Measurements from ENCODE around the gene PICALM. TPM values are rescaled to one million over a fixed set of nuclear protein-coding genes. Genes with fewer than 3 reads are reported as not detected.

Gene PICALM
- total and polyA plus RNA-seq, 9 donors = 103 to 274 (median 206) TPM

DNA sequence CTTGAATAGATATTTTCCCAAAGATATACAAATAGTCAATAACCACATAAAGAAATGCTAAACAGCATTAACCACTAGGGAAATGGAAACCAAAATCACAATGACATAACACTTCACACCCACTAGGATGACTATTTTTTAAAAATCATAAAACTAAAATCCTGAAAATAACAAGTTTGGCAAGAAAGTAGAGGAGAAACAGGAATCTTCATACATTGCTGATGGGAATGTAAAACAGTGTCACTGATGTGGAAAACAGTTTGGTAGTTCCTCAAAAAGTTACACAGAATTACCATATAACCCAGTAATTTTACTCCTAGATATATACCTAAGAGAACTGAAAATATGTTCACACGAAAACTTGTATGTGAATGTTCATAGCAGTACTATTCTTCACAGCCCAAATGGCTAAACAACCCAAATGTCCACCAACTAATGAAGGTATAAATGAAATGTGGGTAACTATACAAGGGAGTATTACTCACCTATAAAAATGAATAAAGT, 12.5 kb downstream of the PICALM start:
- Histone ChIP-seq H3K36me3 (no peaks in the 10 kb centered on the region), H3K9me3 (no peaks in the 10 kb centered on the region), H3K4me1 (ENCODE audit: insufficient read depth) (peaks cover 6% of the 10 kb centered on the region), H3K27me3 (no peaks in the 10 kb centered on the region), H3K27ac (no peak overlapping the region), H3K4me3 (no peak overlapping the region)
- DNase-seq = no peak
- WGBS, 3 donors = 95 to 98% (median 98%) methylated on average over 1 of the region's 1 CpG
- intact Hi-C loops (cut with DNase I) = no loop called here
- TF ChIP-seq EP300 (IDR thresholded peaks at IDR 0.05) (no peak), POLR2A (IDR thresholded peaks at IDR 0.05) (no peak)
- TF ChIP-seq, protein P1, sequence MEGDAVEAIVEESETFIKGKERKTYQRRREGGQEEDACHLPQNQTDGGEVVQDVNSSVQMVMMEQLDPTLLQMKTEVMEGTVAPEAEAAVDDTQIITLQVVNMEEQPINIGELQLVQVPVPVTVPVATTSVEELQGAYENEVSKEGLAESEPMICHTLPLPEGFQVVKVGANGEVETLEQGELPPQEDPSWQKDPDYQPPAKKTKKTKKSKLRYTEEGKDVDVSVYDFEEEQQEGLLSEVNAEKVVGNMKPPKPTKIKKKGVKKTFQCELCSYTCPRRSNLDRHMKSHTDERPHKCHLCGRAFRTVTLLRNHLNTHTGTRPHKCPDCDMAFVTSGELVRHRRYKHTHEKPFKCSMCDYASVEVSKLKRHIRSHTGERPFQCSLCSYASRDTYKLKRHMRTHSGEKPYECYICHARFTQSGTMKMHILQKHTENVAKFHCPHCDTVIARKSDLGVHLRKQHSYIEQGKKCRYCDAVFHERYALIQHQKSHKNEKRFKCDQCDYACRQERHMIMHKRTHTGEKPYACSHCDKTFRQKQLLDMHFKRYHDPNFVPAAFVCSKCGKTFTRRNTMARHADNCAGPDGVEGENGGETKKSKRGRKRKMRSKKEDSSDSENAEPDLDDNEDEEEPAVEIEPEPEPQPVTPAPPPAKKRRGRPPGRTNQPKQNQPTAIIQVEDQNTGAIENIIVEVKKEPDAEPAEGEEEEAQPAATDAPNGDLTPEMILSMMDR (IDR thresholded peaks at IDR 0.05) = no peak

DNA sequence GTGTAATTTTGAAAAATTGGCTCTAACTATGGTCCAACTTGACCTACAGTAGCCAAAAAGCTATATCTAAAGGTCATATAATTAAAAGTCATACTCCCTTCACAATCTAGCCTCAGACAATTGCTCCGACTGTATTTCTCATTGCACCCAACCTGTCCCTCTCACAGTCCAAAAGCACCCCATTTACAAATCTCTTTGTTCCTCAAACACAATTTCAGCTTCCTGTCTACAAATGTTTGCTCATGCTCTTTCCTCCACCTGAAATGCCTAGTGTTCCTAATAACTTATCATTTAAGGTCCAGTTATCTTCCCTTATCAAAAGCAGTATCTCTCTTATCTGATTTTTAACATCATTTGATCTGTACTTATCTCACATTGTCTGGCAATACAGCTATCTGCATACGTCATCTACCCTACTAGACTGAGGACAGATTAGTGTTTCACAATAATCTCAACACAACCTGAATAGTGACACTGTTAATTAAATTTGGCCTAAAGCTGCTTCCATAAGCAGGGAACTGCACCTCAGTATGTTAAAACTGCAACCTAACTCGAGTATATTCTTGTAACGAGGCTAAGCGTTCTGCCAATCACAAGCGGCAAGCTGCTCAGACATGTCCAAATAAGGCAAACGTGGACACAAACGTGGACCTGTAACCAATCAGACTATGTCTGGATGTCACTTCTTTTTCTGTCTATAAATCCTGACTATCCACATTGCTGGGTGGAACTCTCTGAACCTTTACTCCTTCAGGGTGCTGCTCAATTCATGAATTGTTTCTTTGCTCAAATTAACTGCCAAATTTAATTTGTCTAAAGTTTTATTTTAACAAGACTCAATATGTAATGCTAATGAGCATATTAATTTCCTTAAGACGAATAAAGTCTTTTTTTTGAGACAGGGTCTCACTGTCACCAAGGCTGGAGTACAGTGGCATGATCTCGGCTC, 15.9 kb downstream of the PICALM start:
- intact Hi-C loops (cut with DNase I) = no loop called here
- Histone ChIP-seq H3K36me3 (no peaks in the 10 kb centered on the region), H3K4me3 (no peak overlapping the region), H3K27me3 (no peaks in the 10 kb centered on the region), H3K27ac (no peak overlapping the region), H3K9me3 (no peaks in the 10 kb centered on the region), H3K4me1 (ENCODE audit: insufficient read depth) (peaks cover 9% of the 10 kb centered on the region)
- TF ChIP-seq POLR2A (IDR thresholded peaks at IDR 0.05) = no peak
- TF ChIP-seq EP300 (IDR thresholded peaks at IDR 0.05) = no peak
- TF ChIP-seq, protein P1 (IDR thresholded peaks at IDR 0.05) = no peak
- 85 to 86% (median 86%) methylated on average over 10 of the region's 10 CpGs for WGBS, 3 donors
- no peak for DNase-seq

DNA sequence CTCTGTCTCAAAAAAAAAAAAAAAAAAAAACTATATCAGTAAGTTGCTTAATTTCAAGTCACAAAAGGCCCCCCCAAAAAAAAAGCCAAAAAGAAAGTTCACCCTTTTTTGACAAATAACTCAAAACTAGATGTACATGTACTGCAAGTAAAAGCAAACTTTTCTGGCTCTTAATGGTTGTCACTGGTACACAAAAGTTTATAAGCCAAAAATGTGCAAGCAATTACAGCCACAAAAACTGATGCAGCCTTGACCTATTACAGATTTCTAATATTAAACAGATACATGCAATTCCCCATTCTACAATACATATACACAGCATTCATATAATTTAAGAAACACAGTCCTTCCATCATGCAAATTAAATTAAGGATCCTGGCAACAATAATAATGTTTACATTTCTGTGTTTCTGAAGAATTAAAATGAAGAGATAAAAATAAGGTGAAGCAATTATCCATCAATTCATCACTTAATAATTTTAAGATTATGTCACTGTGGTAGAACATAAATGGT, 18.6 kb downstream of the PICALM start:
- DNase-seq = no peak
- Histone ChIP-seq H3K27me3 (no peaks in the 10 kb centered on the region), H3K36me3 (no peaks in the 10 kb centered on the region), H3K4me1 (ENCODE audit: insufficient read depth) (peaks cover 9% of the 10 kb centered on the region), H3K27ac (no peak overlapping the region), H3K9me3 (no peaks in the 10 kb centered on the region), H3K4me3 (no peak overlapping the region)
- TF ChIP-seq POLR2A (IDR thresholded peaks at IDR 0.05) = no peak
- no peak for TF ChIP-seq EP300 (IDR thresholded peaks at IDR 0.05)
- TF ChIP-seq, protein P1 (IDR thresholded peaks at IDR 0.05) = no peak
- intact Hi-C loops (cut with DNase I) = no loop called here

DNA sequence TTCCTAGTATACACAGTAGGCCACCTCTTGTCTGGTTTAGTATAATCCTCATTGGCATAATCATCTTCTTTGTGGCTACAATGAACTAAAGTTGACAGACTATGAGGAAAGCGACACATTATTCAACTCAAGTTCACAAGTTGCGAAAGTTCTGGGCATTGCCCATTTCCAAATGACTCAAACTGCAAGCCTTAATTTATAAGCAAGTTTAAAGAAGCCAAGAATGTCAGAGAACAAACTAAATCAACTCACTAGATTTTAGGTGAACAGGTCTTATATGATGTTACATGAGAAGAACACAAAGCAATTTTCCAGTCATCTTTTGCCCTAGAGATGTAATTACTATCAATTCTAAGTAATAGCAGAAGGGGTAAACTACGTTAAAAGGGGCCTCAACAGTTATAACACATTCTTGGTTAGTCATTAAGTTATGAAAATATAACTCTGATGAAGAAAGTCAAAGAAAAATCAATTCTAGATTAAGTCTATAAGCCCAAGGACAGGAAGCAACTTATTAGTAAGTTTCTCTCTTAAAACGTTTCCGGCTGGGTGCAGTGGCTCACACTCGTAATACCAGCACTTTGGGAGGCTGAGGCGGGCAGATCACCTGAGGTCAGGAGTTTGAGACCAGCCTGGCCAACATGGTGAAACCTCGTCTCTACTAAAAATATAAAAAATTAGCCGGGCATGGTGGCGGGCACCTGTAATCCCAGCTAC, 21.5 kb downstream of the PICALM start:
- no peaks in the 10 kb centered on the region for H3K9me3 ChIP-seq
- no peaks in the 10 kb centered on the region for H3K27me3 ChIP-seq
- intact Hi-C loops (cut with DNase I) = loop anchor here in 3 of 4 donors (10.0 kb wide), 2 partner anchors 103 to 147 kb away; no protein-coding TSS in a partner anchor
- WGBS, 3 donors = 87 to 90% (median 89%) methylated on average over 10 of the region's 10 CpGs
- H3K36me3 ChIP-seq = no peaks in the 10 kb centered on the region
- peaks cover 9% of the 10 kb centered on the region for H3K4me1 ChIP-seq (ENCODE audit: insufficient read depth)
- H3K4me3 ChIP-seq = no peak overlapping the region
- no peak for DNase-seq
- TF ChIP-seq, protein P1 (IDR thresholded peaks at IDR 0.05) = no peak
- TF ChIP-seq EP300 (IDR thresholded peaks at IDR 0.05) (no peak), POLR2A (IDR thresholded peaks at IDR 0.05) (no peak)
- no peak overlapping the region for H3K27ac ChIP-seq
